ENCODE measurements around the gene MSN.

The MSN gene

DNA sequence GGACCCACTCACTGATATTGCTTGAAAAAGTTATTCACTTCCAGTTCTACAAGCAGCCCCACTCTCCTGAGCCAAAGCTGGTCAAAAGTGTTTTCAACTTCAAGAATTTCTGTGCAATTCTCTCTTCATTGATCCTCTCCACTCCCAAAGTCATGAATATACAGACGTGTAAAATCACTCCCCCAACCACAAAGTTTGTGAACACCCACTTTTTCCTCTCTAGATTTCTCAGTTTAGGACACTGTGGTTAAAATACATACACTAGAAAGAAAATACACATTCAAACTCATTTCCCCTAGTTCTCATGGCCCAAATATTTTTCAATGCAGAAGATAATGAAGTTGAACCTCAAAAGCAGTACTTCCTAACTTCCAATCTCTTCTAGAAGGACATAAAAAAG lies 116.3 kb downstream of the MSN start:
- Histone ChIP-seq H3K4me3 (ENCODE audit: extremely low read depth, insufficient read depth, low read length, poor library complexity, severe bottlenecking) (no peak overlapping the region), H3K27ac (ENCODE audit: low read depth, low read length, severe bottlenecking) (no peak overlapping the region), H3K36me3 (ENCODE audit: control insufficient read depth, insufficient read depth, low read length) (no peaks in the 10 kb centered on the region), H3K4me1 (ENCODE audit: control insufficient read depth, insufficient read depth, low read length, poor library complexity, severe bottlenecking) (no peaks in the 10 kb centered on the region), H3K9me3 (ENCODE audit: control insufficient read depth, low read length) (no peaks in the 10 kb centered on the region)
- WGBS, 2 experiments (ENCODE audit: insufficient coverage in 2 of 2): no CpG with 5 or more reads among the region's 1 CpG
